GM19025 (cell line): ENCODE results near the gene HESX1.
A peak's percentile ranks its signal among the peaks of the same experiment; 100 is the strongest.

Source experiments
- ATAC-seq: cut with Tn5 transposase; IDR thresholded peaks from one replicate; pipeline ENCODE4 v1.9.1; 2021; ENCODE audit warnings: mild to moderate bottlenecking, low read depth, moderate library complexity; ENCODE audit not compliant: unreplicated experiment

HESX1 gene

DNA sequence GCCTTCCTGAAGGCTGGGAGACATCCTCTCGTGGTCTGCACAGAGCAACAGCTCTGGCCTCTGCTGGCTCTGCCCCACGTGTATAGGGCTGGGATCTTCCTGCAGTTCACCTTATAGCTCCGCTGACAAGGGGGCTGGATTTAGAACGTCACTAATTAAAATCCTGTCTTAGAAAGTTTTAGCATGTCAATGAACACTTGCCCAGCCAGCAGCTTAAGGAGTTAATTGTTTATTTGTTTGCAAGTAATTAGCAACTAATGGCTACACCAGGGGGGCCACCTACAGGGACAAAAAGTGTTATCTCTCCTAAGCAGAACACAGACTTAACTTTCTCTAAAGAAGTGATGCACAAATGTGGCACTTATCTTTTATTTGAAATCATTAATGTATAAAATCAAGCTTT is at the start of gene HESX1:
TSS of gene HESX1 (minus strand) at position 84 of the 403 bp plus-strand sequence. CDS start at position 24, 60 bp downstream.
- ATAC-seq = no peak

DNA sequence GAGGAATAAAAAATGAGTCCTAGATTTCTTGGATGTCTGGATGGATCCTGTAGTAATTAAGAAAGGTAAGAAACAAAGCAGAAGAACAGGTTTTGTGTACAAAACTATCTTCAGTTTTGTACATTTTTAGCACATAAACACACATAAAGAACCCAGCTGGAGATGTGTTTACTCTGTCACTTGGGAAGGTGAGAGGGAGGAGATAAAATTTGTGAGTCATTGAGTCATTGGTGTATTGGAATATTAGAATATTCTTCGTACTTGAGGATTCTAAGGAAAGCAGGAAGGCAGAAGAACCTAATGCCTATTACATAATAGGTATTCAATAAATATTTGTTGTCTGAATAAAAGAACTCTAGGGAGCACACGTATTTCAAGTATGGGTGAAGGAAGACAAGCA is 45.2 kb upstream of the HESX1 start:
- ATAC-seq = no peak

DNA sequence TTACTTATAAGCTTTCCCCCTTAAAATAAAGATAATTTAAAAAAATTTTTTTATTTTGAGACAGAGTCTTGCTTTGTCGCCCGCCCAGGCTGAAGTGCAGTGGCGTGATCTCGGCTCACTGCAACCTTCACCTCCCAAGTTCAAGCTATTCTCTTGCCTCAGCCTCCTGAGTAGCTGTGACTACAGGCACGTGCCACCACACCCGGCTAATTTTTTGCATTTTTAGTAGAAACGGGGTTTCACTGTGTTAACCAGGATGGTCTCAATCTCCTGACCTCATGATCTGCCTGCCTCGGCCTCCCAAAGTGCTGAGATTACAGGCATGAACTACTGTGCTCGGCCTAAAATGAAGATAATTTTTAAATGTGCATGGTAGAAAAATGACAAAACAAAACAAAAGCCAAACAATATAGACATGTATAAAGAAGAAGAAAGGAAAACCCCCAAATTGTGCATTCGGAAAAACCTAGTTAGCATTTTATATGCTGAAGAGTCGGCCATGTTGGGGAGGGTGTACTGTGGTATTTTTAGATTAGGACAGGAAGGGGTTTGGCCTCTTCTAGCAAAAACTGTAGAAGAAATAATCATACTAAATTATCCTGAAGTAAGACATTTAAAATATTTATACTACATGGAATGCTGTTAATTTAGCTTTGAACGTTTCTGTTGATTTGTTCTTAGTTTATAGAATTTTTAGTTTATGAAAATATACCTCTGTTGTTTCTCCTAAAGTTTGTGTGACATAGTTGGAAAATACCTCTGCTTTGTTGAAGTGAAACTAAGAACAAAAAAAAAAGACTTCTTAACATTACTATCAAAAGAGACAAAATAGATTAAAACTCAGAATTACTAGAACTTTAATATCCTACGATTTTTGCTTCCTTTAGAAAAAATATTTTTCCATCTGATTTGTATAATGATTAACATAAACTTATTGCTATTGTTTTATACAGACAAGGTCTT is 35.1 kb upstream of the HESX1 start:
- no peak for ATAC-seq

DNA sequence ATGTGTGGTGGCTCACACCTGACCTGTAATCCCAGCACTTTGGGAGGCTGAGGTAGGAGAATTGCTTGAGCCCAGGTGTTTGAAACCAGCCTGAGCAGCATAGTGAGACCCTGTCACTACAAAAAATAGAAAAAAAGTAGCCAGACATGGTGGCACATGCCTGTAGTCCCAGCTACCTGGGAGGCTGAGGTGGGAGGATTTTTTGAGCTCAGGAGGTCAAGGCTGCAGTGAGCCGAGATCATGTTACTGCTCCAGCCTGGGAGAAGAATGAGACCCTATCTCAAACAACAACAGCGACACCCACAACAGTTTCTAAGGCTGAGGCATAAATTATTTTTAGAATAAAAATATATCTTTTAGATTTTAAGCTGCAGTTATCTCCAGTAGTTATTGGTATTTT is 34.0 kb upstream of the HESX1 start:
- ATAC-seq = no peak

DNA sequence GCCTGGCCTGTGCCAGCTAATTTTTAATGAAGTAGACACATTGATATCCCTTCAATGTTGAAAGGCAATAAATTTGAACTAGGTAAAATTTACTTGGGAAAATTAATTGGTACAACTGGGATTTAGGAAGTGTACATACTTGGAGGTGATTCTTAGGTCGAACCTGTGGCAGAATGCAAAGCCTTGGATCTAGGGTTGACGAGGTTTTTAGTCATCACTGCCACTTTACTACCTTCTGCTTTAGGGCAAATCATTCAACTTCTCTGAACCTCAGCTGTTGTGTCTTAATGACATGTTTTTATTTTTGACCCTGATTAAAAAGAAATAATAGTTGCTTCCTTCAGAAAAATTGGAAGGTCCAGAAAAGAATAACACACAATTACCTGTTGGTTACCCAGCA is 30.2 kb upstream of the HESX1 start:
- ATAC-seq = no peak

DNA sequence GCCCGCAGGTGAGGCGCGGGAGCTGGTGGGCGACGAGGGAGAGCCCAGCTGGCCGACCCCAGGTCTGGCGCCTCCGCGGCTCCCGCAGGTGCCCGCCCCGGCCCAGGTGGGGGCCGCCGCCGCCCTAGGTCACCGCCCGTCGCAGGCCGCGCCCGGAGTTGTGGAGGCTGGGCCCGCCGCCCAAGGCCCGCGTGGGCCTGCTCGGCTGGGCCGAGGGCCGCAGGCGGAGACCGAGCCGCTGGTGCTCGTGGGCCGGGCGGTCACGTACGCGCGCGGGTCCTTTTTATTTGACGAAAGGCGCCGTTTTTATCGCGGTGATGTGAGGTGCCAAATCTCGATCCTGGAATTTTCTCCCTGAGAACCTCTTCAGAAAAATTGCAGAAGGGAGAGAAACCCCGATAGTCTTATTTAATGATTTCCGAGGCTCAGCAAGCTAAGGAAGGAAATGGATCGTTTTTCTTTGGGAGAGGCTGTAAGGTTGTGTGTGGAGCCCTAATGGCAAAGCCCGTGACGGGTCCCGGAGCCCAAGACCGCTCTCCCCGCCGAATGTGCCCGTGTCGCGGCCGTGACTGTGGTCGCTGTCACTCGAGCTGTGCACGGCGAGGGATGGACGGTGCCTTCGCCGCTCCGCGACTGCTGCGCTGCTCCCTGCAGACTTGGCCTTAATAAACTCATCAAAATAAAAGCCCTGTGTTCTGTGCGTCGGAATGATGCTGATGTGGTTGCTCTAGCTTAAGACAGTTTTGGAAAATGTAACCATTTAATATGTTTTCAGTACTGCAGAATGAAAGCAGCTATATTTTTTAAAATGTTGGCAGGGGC is 28.4 kb upstream of the HESX1 start:
- peak; percentile 34 for ATAC-seq

DNA sequence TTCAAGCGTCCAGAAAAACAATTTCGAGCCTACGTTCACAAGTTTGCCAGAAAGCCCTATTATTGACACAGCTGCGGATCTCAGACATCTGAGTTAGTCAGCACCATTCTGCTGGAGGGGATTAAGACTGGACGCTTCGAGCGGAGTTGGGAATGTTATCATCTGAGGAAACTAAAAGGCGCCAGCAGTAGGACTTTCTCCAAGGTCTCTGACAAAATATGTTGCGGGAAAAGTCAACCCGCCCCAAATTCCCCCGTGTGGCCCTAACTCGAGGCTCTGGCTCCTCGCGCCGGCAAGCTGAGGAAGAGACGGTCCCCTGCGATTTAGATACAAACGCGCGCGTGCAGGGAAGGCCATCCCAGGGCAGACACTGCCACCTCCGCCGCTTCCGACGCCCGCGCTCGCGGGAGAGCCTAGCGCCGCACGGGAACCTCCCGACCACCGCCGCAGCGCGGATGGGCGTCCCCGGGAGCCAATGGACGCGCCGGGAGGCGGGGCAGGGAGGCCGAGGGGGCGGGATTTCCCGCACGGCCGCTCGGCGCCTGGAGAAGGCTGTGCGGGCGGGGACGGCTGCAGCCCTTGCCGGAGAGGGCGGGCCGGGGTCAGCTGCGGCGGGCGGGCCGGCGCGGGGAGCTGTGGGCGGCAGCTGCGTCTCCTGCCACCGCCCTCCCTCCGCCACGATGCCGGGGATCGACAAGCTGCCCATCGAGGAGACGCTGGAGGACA is 27.6 kb upstream of the HESX1 start, which contains the start of gene APPL1:
TSS of gene APPL1 (plus strand) at position 526 of the 726 bp plus-strand sequence. CDS start at position 681, 155 bp downstream.
- ATAC-seq = peak; percentile 98

DNA sequence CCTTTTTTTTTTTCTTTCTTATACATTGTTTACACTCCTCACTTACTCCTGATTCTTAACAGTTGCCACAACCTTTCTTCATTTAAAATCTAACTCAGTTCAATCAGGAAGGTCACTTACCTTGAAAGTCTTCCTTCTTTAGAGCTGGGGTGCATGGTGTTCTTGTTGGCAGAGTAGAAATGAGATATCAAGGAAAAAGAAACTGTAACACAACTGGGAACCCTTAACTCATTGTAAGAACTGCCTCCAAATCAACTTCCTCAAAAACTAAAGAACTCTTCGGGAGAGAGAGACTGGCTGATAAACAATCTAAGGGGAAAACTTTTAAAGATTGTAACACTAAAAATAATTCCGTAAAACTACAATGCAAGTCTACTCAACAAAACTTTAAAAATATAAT is 26.4 kb upstream of the HESX1 start:
- ATAC-seq = no peak

DNA sequence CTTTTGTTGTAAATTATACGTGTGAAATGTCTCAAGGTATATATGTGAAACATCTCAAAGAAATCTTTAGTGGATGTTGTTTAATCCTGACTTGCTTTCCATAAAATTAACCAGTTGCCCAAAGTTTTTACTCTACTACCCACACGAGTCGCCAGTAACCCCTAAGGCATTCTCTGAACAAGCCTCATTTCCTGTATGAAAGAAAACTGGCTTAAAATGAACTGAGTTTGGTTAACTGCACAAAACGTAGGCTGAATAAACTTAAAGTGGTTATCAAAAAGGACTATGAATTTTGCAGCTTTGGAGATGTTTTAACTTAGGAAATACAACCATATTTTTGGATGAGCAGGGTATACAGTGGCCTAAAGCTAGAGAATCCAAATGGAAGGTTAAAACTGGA is 25.1 kb upstream of the HESX1 start:
- no peak for ATAC-seq

DNA sequence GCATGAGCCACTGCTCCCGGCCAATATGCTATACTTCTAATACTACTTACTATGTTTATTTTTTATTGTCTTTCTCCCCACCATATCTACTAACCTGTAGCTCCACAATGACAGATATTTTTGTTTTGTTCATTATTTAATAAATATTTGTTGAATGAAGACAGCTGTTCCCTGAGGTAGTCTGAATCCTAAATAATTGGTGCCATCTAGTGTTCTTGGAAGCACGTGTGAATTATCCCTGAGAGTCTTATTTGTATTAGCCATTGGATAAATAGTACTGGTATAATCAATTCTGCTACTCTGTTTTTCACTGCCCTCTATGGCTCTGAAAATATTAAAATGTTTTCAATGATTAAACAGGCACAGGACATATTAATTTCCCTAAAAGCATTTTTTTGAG is 22.1 kb upstream of the HESX1 start:
- no peak for ATAC-seq

DNA sequence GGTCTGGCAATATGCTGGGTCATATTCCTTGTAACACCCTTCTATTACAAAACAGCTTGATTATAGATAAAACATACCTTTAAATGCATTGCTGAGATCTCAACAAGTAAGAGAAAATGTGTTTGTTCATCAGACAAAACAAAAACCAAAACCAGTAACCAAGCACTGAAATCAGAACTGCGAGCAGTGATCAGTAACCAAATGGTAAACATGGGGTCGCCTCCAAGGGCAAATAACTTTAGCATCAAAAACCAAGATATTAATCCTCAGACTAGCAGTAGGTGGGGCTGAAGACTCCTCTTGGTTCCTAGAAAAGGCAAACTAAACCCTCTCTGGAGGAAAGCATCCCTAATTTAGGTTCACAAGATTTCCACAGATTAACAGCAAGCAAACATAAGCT is 6.6 kb upstream of the HESX1 start:
- no peak for ATAC-seq

DNA sequence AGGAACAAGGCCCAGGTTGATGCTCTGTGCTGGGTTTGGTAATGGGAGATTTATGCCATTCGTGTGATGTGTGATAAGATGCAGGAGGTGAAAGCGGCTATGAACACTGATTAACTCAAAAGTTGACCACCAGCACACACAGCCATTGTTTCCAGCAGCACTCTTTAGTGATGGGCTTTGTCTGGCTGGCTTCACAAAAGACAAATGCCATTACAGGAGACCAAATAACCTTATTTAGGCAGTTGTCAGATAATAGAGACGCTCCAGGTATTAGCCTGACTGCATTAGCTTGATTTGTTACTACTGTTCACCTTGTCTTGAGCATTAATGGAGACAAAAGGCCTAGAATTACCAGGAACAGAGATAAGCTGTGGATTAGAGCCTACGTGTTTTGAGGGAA is 5.1 kb downstream of the HESX1 start:
- ATAC-seq = no peak

DNA sequence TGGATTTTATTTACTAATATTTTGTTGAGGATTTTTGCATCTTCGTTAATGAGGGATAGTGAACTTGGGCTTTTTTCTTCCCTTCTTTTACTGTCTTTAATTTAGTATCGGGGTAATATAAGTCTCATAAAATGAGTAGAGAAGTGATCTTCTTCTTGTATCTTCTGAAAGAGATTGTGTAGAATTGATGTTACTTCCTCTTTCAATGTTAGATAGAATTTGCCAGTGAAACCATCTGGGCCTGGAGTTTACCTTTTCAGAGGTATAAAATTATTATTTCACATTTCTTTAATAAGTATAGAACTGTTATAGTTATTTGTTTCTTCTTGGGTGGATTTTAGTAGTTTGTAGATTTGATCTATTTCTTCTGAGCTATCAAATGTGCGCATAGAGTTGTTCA is 7.8 kb downstream of the HESX1 start:
- ATAC-seq = no peak

DNA sequence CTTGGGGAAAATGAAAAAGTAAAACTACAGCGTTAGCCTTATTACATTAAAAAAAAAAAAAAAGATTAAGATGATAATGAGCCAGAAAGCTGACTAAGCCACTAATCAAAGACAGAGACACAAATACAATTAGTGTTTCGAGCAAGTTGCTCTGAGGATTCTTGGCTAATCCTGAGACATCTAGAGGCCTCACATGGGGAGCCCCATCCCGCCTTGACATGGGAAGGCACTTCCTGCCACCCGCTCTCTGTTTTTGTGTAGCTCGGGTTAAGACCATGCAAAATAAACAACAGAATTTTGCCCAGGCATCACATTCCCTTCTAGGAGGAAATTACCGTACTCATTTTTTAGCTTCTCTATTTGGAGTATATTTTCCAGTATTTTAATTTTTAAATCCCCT is 15.3 kb downstream of the HESX1 start:
- ATAC-seq = no peak

DNA sequence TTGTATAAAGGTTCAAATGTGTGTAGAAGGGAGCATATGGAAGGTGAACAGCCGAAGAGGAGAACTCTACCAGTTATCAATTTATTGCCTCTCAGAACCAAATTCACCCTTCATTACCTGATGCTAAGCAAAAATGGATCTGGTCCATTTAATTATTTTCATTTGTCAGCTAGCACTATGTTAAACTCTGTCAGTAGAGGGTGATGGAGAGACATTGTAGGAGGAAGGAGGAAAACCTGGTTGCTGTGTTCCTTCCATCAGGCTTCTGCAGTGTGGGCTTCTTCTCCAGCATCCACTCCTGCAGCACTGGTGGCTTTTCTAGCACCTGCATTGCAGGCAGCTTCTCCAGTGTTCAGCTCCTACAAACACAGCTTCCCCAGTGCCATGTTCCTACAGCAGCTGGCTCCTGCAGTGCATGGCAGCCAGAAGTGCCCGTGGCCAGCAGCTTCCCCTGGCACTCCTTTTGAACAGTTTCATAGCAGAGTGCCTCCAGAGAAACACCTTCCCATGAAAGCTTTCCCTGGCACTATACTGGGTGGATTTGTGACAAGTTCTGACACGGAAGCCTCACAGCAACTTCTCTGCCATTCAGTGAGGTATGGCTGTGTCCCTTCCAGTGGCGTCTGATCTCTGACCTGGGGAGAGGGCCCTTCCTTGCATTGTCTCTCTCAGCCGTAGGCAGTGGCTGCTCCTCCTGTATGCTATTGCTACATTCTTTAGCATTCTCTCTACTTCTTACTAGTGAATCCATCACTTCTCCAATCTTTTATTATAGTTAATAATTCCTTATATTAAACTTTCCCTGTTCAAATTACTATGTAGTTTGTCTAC is 20.0 kb downstream of the HESX1 start:
- ATAC-seq = no peak

DNA sequence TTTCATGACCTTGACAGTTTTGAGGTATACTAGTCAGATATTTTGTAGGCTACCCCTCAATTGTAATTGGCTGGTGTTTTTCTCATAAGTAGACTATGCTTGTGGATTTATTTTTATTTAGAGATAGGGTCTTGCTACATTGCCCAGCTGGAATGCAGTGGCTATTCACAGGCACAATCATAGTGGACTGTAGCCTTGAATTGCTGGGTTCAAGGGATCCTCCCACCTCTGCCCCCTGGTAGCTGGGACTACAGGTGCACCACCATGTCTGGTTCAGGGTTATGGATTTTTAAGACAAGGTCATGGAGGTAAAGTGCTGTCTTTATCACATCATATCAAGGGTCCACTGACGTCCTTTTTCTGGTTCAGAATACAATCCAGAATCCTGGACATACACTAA is 23.7 kb downstream of the HESX1 start:
- ATAC-seq = no peak

DNA sequence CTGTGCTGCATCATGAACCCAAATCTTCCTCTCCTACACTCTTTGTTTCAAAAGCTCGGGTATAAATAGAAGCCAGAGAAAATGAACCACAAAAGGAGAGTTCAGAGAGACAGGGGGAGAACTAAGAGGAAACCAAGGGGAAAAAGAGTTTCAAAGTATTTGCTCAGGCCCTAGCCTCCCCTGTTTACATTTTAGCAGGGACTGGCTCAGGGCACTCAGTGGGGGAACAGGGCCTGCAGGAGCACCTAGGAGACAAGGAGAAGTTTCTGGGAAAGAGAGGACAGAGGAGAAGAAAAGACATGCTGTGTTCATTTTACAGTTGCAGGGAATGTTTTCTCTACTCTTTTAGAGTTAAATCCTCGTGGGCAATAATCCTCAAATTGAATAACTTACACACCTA is 26.1 kb downstream of the HESX1 start:
- ATAC-seq = no peak

DNA sequence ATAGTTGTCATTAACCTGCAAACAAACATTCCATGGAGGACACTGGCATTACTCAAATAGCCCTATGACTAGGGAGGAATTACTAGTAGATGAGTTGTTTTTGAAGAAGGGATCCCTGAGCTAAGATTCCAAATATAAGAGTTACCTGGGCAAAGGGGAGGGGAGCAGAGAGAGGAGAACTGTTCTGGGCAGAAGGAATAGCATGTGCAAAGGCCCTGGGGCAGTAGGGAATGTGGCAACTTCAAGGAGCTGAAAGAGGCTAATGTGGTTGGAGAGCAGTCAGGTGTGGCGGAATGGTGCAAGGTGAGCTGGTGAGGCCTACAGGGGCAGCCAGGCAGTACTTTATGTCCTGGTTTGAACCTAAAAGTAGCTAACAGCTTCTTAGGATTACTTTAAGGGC is 28.8 kb downstream of the HESX1 start:
- ATAC-seq = no peak

DNA sequence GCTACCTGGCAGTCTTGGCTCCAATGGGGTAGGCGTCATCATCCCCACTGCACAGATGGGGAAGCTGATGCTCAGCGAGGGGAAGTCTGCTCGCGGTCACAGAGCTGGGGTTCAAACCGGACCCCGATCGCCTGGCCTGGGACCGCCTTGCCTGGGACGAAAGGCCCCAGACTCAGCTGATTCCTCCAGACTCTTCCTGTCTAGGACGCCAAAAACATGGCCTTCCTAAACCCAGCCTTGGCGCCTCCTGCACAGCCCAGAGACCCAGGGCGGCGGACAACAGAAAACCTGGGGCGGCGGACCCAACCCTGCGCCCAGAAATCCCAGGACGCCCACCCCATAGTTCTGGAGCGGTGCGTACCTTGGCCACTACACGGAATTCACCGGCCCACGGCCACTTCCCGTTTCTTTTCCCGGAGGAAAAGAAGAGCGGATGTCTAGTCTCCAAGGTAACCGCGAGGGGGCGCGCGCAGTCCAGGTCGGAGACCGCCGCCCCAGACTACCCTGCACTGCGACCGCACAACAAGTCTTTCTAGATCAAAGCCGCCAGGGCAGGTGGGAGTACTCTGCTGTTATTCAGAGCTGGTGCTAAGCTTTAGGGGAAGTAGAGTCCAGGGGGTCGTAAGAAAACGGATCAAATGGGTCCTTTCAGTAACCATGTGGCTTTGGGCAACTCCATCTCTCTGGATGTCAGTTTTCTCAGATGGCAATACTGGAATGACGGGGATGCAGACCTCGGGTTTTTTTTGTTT is 29.7 kb downstream of the HESX1 start:
- peak; percentile 66 for ATAC-seq
